Immature natural killer cell (primary cell): ENCODE results near the gene EML6. TPM values are rescaled to one million over a fixed set of nuclear protein-coding genes. Genes with fewer than 3 reads are reported as not detected.
A peak's percentile ranks its signal among the peaks of the same experiment; 100 is the strongest.

Experiments
- DNase-seq, 3 donors: peaks; one replicate each; pipeline ENCODE4 v3.0.0; 2022; ENCODE audit warnings: mixed read lengths in 1 of 3
- H3K27ac Mint-ChIP-seq, 6 donors: one replicate each; pipeline ENCODE4 v1.8.0; 2020; ENCODE audit warnings: mixed read lengths in 6 of 6, mild to moderate bottlenecking in 5 of 6, inconsistent platforms in 4 of 6, moderate library complexity in 3 of 6
- H3K27me3 Mint-ChIP-seq, 3 donors: one replicate each; pipeline ENCODE4 v1.8.0; 2020 to 2021; ENCODE audit warnings: low read depth in 3 of 3, mild to moderate bottlenecking in 3 of 3, mixed read lengths in 3 of 3, moderate library complexity in 3 of 3, inconsistent platforms in 1 of 3
- H3K36me3 Mint-ChIP-seq, 3 donors: one replicate each; pipeline ENCODE4 v1.8.0; 2020; ENCODE audit warnings: mixed read lengths in 3 of 3, inconsistent platforms in 2 of 3, mild to moderate bottlenecking in 2 of 3
- H3K4me1 Mint-ChIP-seq, 2 donors: one replicate each; pipeline ENCODE4 v1.8.0; 2020; ENCODE audit warnings: inconsistent platforms in 2 of 2, mild to moderate bottlenecking in 2 of 2, mixed read lengths in 2 of 2, moderate library complexity in 1 of 2
- H3K4me3 Mint-ChIP-seq, 5 donors: one replicate each; pipeline ENCODE4 v1.8.0; 2020; ENCODE audit warnings: mild to moderate bottlenecking in 5 of 5, mixed read lengths in 5 of 5, inconsistent platforms in 3 of 5, moderate library complexity in 3 of 5
- H3K9me3 Mint-ChIP-seq, 6 donors: one replicate each; pipeline ENCODE4 v1.8.0; 2020; ENCODE audit warnings: mild to moderate bottlenecking in 6 of 6, mixed read lengths in 6 of 6, inconsistent platforms in 4 of 6, moderate library complexity in 3 of 6
- polyA plus RNA-seq, 3 donors: library from polyadenylated mRNA; unstranded; fragments of 300-500 nt; fragmentation: Illumina TruSeq; gene quantifications; one replicate each; pipeline ENCODE4 v1.2.3, GENCODE V29; 2021

EML6 gene
- polyA plus RNA-seq, 3 donors from 2014 or later: 0.02 TPM; not detected in 2

DNA sequence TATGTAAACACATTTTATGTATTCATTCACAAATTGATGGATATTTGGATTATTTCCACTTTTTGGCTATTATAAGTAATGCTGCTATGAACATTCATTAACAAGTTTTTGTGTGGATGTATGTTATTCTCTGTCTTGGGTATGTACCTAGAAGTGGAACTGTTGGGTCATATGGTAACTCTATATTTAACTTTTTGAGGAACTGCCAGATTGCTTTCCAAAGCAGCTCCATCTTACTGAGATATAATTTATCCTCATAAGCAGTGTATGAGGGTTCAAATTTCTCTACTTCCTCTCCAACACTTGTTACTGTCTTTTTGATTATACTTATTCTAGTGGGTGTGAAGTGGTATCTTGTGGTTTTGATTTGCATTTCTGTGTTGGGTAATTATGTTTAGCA lies 7.1 kb upstream of the EML6 start:
- no peaks in the 10 kb centered on the region for H3K4me1 Mint-ChIP-seq
- DNase-seq: no peak
- no peak overlapping the region for H3K4me3 Mint-ChIP-seq
- no peak overlapping the region for H3K27ac Mint-ChIP-seq
- no peaks in the 10 kb centered on the region for H3K36me3 Mint-ChIP-seq
- H3K9me3 Mint-ChIP-seq: peaks cover 0 to 1% (median 0%) of the 10 kb centered on the region in 6 donors
- peaks cover 6 to 14% (median 9%) of the 10 kb centered on the region in 3 donors for H3K27me3 Mint-ChIP-seq

DNA sequence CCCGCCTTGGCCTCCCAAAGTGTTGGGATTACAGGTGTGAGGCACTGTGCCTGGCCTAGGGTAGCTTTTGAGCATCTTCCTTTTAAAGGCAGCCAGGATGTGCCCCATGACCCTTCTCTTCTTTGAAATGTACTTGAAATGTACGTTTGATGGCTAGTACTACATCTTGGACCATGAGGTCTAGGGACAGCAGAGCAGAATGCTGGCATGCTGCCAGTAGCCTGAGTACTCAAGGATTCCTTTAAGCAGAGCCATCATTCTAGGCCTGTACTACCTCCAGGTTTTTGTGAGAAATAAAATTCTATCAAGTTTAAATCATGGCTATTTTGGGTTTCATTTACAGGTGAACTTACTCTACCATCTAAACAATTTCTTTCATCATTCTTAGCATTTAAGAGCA lies 2.9 kb upstream of the EML6 start:
- Mint-ChIP-seq H3K4me3 (no peak overlapping the region), H3K27me3 (peaks cover 9 to 16% (median 10%) of the 10 kb centered on the region in 3 donors), H3K9me3 (peaks cover 0 to 1% (median 0%) of the 10 kb centered on the region in 6 donors), H3K27ac (no peak overlapping the region), H3K36me3 (no peaks in the 10 kb centered on the region), H3K4me1 (peaks cover 19 to 24% of the 10 kb centered on the region in 2 donors)
- DNase-seq: no peak

GRCh38 chr2:54722641-54723040 lies 821 bp upstream of the EML6 start:
- no peak for DNase-seq
- peak overlapping the region; percentile 89 to 98 (median 94) for H3K4me3 Mint-ChIP-seq
- peaks cover 0 to 1% (median 0%) of the 10 kb centered on the region in 6 donors for H3K9me3 Mint-ChIP-seq
- H3K27me3 Mint-ChIP-seq: peaks cover 9 to 17% (median 15%) of the 10 kb centered on the region in 3 donors
- peaks cover 19 to 24% of the 10 kb centered on the region in 2 donors for H3K4me1 Mint-ChIP-seq
- peak overlapping the region; percentile 58 to 88 (median 74) for H3K27ac Mint-ChIP-seq
- H3K36me3 Mint-ChIP-seq: no peaks in the 10 kb centered on the region

DNA sequence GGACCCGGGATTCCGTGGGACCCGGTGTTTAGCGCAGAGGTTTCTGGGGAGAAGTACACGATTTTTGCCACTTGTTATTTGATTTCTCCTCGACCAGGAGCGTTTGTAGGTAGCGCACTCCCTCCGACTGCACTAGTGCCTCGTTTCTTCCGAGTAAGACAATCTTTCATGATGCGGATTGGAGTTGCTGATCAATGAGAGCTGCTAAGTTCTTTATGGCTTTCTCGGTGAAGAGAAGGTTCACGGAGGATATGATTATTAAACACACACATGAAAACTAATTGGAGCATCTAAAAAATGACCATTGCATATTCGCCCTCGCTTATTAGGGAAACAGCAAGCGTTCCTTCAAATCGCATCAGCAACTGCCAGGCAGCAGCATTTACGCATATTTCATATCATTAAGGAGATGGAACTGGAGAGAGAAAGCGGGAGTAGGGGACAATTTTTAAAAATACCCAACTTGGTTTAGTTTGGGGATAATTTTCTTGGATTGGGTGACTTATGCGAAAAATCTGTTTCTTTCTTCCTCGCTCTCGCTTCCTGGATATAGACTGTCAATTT lies 616 bp downstream of the EML6 start:
- no peak for DNase-seq
- peak overlapping the region; percentile 56 to 91 (median 84) for H3K27ac Mint-ChIP-seq
- peaks cover 19 to 24% of the 10 kb centered on the region in 2 donors for H3K4me1 Mint-ChIP-seq
- peaks cover 14 to 17% (median 17%) of the 10 kb centered on the region in 3 donors for H3K27me3 Mint-ChIP-seq
- H3K4me3 Mint-ChIP-seq: peak overlapping the region; percentile 89 to 98 (median 94)
- H3K9me3 Mint-ChIP-seq: peaks cover 0 to under 1% (median 0%) of the 10 kb centered on the region in 6 donors
- no peaks in the 10 kb centered on the region for H3K36me3 Mint-ChIP-seq

GRCh38 chr2:54724560-54725342 lies 1.3 kb downstream of the EML6 start:
- peaks cover 14 to 17% (median 15%) of the 10 kb centered on the region in 3 donors for H3K27me3 Mint-ChIP-seq
- H3K4me1 Mint-ChIP-seq: peaks cover 19 to 24% of the 10 kb centered on the region in 2 donors
- DNase-seq: peak; percentile 45 to 53 (median 52)
- peak overlapping the region in 4 of 6 donors; percentile 32 to 91 (median 86) for H3K27ac Mint-ChIP-seq
- H3K36me3 Mint-ChIP-seq: no peaks in the 10 kb centered on the region
- H3K9me3 Mint-ChIP-seq: no peaks in the 10 kb centered on the region
- peak overlapping the region; percentile 89 to 98 (median 94) for H3K4me3 Mint-ChIP-seq

DNA sequence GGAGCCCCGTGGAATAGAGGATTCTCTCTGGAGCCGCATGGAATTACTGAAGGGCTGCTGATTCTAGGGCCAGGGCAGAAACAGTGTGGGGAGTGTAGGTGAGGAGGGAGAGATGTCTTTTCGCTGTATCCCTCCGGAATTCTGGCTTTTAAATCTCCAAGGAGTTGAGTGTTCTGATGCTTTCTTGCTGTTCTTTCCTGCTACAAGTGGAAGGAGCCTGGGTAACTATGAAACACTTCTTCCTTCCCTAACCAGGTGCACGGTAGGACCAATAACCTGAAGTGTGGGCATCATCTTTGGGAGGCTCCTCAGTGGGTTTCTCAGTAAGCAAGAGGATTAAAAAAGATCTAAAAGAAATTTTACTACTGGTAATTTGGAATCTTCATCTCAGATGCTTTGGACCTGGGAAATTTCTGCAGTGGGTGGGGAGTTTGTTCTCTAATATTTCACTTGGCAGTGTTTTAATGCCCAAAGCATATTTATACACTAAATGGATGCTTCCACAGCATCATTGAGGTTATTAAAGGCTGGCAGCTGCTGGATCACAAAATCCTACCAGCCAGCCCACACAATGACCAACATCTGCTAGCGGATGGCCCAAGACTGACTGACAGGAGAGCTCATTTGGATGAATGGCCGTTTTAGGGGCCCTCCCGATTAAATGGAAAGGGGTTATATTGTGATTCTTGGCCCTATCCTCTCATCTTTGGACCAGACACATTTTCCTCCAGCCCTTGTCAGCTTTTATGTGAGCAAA lies 2.1 kb downstream of the EML6 start:
- no peak for DNase-seq
- Mint-ChIP-seq H3K9me3 (no peaks in the 10 kb centered on the region), H3K4me1 (peaks cover 19 to 24% of the 10 kb centered on the region in 2 donors), H3K27ac (peak overlapping the region in 3 of 6 donors; percentile 32 to 62 (median 49)), H3K36me3 (no peaks in the 10 kb centered on the region), H3K4me3 (peak overlapping the region; percentile 77 to 82 (median 80)), H3K27me3 (peaks cover 11 to 17% (median 14%) of the 10 kb centered on the region in 3 donors)

- H3K27me3 Mint-ChIP-seq: peaks cover 11 to 17% (median 14%) of the 10 kb centered on the region in 3 donors
- H3K27ac Mint-ChIP-seq: no peak overlapping the region
- H3K9me3 Mint-ChIP-seq: no peaks in the 10 kb centered on the region
- H3K36me3 Mint-ChIP-seq: no peaks in the 10 kb centered on the region
- H3K4me3 Mint-ChIP-seq: peak overlapping the region in 2 of 5 donors; percentile 21 to 38
- DNase-seq: no peak
- peaks cover 19 to 24% of the 10 kb centered on the region in 2 donors for H3K4me1 Mint-ChIP-seq
Observed at GRCh38 chr2:54726431-54726830, 3.0 kb downstream of the EML6 start.

DNA sequence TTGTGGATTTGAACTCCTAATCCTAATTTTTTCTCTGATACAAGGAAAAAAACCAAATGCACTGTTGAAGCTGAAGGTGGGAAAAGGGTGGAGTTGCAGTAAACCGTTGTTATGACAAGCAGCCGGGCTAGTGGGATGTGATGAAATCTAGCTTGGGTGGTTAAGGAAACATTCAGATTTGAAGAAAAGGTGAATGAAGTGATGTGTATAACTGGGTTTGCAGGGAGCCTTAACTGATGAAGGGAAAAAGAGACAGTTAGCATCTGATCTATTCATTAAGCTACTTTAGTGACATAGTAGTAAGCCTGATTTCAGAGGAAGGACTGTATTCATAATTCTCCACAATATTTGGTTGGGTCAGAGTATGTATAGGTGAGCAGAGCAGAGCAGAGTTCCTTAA lies 3.5 kb downstream of the EML6 start:
- Mint-ChIP-seq H3K9me3 (no peaks in the 10 kb centered on the region), H3K36me3 (no peaks in the 10 kb centered on the region), H3K4me1 (peaks cover 19 to 24% of the 10 kb centered on the region in 2 donors), H3K27me3 (peaks cover 11 to 17% (median 14%) of the 10 kb centered on the region in 3 donors), H3K4me3 (no peak overlapping the region), H3K27ac (no peak overlapping the region)
- no peak for DNase-seq

DNA sequence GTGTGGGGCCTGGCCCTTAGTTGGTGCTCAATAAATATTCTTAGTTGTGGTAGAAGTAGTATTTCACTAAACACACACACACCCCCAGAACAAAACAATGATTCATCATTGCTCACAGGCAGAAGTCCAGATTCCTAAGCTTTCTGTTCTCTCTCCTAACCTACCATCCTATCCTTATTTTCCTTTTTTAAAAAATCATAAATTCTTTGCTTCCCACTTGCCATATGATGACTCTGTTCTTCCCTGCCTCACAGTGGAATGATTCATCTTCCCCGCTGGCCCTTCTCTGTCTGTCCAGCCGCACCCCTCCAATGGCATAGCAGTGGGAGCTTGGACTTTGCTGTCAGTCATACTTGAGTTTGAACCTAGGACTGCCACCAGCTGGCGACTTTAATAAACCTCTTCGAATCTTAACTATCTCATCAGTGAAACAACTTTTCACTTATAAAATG lies 5.2 kb downstream of the EML6 start:
- no peaks in the 10 kb centered on the region for H3K36me3 Mint-ChIP-seq
- no peak overlapping the region for H3K27ac Mint-ChIP-seq
- DNase-seq: no peak
- H3K27me3 Mint-ChIP-seq: peaks cover 11 to 19% (median 12%) of the 10 kb centered on the region in 3 donors
- no peaks in the 10 kb centered on the region for H3K9me3 Mint-ChIP-seq
- peaks cover 12 to 13% of the 10 kb centered on the region in 2 donors for H3K4me1 Mint-ChIP-seq
- H3K4me3 Mint-ChIP-seq: no peak overlapping the region

DNA sequence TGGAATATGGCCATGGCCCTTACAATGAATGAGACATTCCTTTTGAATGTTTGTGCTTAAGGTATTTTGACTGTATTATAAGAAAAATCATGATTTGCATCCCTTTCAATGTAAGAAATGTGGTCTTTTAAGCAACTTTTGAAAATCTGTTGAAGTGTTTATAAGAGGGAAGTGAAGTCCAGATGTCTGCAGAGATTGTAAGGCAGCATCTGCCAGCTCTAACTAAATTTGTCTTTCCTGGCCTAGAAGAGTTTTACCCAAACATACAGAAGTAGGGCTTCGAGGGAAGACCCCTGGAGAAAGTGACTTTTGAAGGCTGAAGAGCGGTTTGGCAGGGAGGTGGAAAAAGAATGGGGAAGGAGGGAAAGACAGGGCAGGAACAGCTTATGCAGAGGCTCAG lies 12.2 kb downstream of the EML6 start:
- no peaks in the 10 kb centered on the region for H3K4me1 Mint-ChIP-seq
- no peak overlapping the region for H3K4me3 Mint-ChIP-seq

DNA sequence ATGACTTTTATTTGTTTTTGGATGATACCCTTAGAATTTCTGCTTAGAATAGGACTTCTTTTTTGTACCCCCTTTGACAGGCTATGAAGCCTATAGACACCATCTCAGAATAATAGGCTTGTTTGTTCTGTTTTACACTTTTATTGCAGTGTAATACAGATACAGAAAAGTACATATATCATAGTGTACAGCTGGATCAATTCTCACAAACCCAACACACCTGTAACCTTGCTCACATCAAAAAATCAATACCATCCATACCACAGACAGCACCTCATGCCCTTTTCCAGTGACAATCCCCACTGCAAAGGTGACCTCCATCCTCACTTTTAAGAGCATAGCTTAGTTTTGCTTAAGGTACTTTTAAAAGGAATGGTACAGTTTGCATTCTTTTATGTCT lies 14.8 kb downstream of the EML6 start:
- no peak for DNase-seq
- Mint-ChIP-seq H3K9me3 (no peaks in the 10 kb centered on the region), H3K36me3 (no peaks in the 10 kb centered on the region), H3K27ac (no peak overlapping the region), H3K4me1 (no peaks in the 10 kb centered on the region), H3K27me3 (peaks cover 0 to 12% (median 4%) of the 10 kb centered on the region in 3 donors), H3K4me3 (no peak overlapping the region)

More for the DNA sequence above, 12.2 kb downstream of the EML6 start:
- peaks cover 0 to 7% (median 0%) of the 10 kb centered on the region in 3 donors for H3K27me3 Mint-ChIP-seq
- H3K9me3 Mint-ChIP-seq: no peaks in the 10 kb centered on the region
- DNase-seq: no peak
- no peaks in the 10 kb centered on the region for H3K36me3 Mint-ChIP-seq
- H3K27ac Mint-ChIP-seq: no peak overlapping the region

DNA sequence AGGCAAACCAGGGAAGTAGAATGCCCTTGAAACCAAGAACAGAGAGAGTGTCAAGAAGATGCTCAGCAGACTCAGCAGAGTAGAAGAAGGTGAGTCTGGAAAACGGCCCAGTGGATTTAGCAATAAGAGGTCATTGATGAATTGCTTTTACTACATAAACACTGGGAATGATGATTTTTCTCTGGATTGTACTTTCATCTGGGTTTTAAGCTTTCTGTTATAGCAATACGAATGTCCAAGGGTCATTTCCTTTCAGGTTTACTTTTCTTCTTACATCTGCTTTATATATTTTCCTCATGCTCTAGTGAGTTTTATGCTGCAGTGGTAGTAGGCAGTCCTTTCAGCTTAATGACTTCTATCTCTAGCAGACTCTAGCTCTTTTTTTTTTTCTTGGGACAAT lies 16.9 kb downstream of the EML6 start:
- H3K9me3 Mint-ChIP-seq: peaks cover 0 to 2% (median 0%) of the 10 kb centered on the region in 6 donors
- no peaks in the 10 kb centered on the region for H3K36me3 Mint-ChIP-seq
- H3K4me1 Mint-ChIP-seq: no peaks in the 10 kb centered on the region
- peaks cover 6 to 12% (median 6%) of the 10 kb centered on the region in 3 donors for H3K27me3 Mint-ChIP-seq
- no peak overlapping the region for H3K27ac Mint-ChIP-seq
- DNase-seq: no peak
- no peak overlapping the region for H3K4me3 Mint-ChIP-seq

- peaks cover 0 to 2% (median 0%) of the 10 kb centered on the region in 6 donors for H3K9me3 Mint-ChIP-seq
Observed at GRCh38 chr2:54741250-54741649, 17.8 kb downstream of the EML6 start.

More at GRCh38 chr2:54741250-54741649, 17.8 kb downstream of the EML6 start:
- no peak for DNase-seq
- Mint-ChIP-seq H3K27me3 (peaks cover 6 to 12% (median 9%) of the 10 kb centered on the region in 3 donors), H3K4me3 (no peak overlapping the region), H3K27ac (no peak overlapping the region), H3K36me3 (no peaks in the 10 kb centered on the region), H3K4me1 (no peaks in the 10 kb centered on the region)
